GM13977 (cell line): ENCODE results near the gene NRCAM.
"Not testable (repeated sequence)": the region's sequence is repeated elsewhere in the genome, so short reads cannot be mapped to it uniquely, and the experiment has no call there.

Source experiments
- DNase-seq: peaks from one replicate; pipeline ENCODE4 v3.0.0; 2012; ENCODE audit warnings: low spot score
- CTCF ChIP-seq: IDR thresholded peaks from 2 replicates; pipeline ENCODE4 v1.5.1; 2012; ENCODE audit warnings: mild to moderate bottlenecking, control low read depth; ENCODE audit not compliant: insufficient read depth; ENCODE audit errors: extremely low read depth, missing control alignments
- in situ Hi-C: fragments of 300-500 bp; cut with MboI; formaldehyde crosslinking; loops from one replicate; pipeline ENCODE4 v1.12.0; 2022; ENCODE audit warnings: low sequenced_read_pairs, low pct_unique_long_range_greater_than_20kb, mixed read lengths, inconsistent platforms; ENCODE audit not compliant: unreplicated experiment

Gene NRCAM

GRCh38 chr7:108340856-108341411 lies 115.3 kb downstream of the NRCAM start:
- in situ Hi-C loops = no loop called here
- DNase-seq = no peak
- no peak for TF ChIP-seq CTCF

GRCh38 chr7:108340406-108340805 lies 115.8 kb downstream of the NRCAM start:
- in situ Hi-C loops, DNase-seq: not testable (repeated sequence)

- TF ChIP-seq CTCF = no peak
- no peak for DNase-seq
- in situ Hi-C loops = no loop called here
These were observed 120.8 kb downstream of the NRCAM start for GRCh38 chr7:108335269-108335918.

GRCh38 chr7:108332937-108333336 lies 123.3 kb downstream of the NRCAM start:
- no peak for TF ChIP-seq CTCF
- in situ Hi-C loops = no loop called here
- DNase-seq = no peak

- no peak for DNase-seq
- no peak for TF ChIP-seq CTCF
These were observed 124.3 kb downstream of the NRCAM start for GRCh38 chr7:108331971-108332370.

GRCh38 chr7:108330227-108330626 lies 126.0 kb downstream of the NRCAM start:
- TF ChIP-seq CTCF = no peak
- no peak for DNase-seq
- in situ Hi-C loops = no loop called here

More at GRCh38 chr7:108331971-108332370, 124.3 kb downstream of the NRCAM start:
- in situ Hi-C loops = no loop called here

GRCh38 chr7:108329514-108329913 lies 126.7 kb downstream of the NRCAM start:
- in situ Hi-C loops = no loop called here
- no peak for DNase-seq

More at GRCh38 chr7:108329514-108329913, 126.7 kb downstream of the NRCAM start:
- no peak for TF ChIP-seq CTCF
